Right lobe of liver (tissue), 4 donors: Measurements from ENCODE around the gene ASCC3.

Source experiments
- POLR2A ChIP-seq: fragments of 450-650 bp; IDR thresholded peaks from one replicate; pipeline ENCODE4 v1.6.1; 2017; ENCODE audit warnings: antibody characterized with exemption, mild to moderate bottlenecking
- TF ChIP-seq, protein P1 (sequence below), 4 donors: fragments of 200-600 bp in 3 of 4; fragments of 450-650 bp in 1 of 4; IDR thresholded peaks; one replicate each; pipeline versions ENCODE4 v1.5.1 to v1.8.0; 2016 to 2022; ENCODE audit warnings: antibody characterized with exemption in 4 of 4, mild to moderate bottlenecking in 2 of 4
- donor health status: DM: no; HTN: no; CAD: no.
- donor health status: DM: no; HTN: no; CAD: no.
- donor health status: DM: no; HTN: yes; CAD: no.

GRCh38 chr6:100846276-100846675 is 34.9 kb downstream of the ASCC3 start:
- TF ChIP-seq, protein P1, sequence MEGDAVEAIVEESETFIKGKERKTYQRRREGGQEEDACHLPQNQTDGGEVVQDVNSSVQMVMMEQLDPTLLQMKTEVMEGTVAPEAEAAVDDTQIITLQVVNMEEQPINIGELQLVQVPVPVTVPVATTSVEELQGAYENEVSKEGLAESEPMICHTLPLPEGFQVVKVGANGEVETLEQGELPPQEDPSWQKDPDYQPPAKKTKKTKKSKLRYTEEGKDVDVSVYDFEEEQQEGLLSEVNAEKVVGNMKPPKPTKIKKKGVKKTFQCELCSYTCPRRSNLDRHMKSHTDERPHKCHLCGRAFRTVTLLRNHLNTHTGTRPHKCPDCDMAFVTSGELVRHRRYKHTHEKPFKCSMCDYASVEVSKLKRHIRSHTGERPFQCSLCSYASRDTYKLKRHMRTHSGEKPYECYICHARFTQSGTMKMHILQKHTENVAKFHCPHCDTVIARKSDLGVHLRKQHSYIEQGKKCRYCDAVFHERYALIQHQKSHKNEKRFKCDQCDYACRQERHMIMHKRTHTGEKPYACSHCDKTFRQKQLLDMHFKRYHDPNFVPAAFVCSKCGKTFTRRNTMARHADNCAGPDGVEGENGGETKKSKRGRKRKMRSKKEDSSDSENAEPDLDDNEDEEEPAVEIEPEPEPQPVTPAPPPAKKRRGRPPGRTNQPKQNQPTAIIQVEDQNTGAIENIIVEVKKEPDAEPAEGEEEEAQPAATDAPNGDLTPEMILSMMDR (IDR thresholded peaks at IDR 0.05): no peak
- TF ChIP-seq POLR2A: no peak
